T-helper 2 cell (primary cell): ENCODE measurements around the gene FCHO2.

Experiments used
- DNase-seq, 5 experiments: peaks; one replicate each; pipeline versions ENCODE4 v3.0.0 to v3.0.0-alpha.2; 2012 to 2022

FCHO2 gene

GRCh38 chr5:73115399-73116051, 159.7 kb downstream of the FCHO2 start:
- DNase-seq, result no peak

DNA sequence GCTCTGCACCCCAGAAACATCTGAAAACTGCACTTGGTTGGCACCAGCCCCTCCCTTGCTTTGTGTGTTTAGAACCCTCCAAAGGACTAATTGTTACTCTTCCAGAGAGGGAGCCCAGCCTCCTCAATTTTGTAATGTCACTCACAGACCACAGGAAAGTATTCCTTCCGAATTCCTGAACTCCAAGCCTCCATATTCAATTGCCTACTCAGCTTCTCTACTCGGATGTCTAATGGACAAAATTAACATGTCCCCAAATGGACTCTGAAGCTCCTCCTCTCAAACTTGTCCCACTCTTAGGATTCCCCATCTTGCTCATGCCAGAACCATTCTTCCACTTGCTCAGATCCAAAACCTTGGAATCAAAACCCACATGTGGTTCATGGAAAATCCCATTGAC, 160.7 kb downstream of the FCHO2 start:
- DNase-seq, result no peak

- no peak for DNase-seq
These were observed 161.4 kb downstream of the FCHO2 start for GRCh38 chr5:73117088-73117740.

DNA sequence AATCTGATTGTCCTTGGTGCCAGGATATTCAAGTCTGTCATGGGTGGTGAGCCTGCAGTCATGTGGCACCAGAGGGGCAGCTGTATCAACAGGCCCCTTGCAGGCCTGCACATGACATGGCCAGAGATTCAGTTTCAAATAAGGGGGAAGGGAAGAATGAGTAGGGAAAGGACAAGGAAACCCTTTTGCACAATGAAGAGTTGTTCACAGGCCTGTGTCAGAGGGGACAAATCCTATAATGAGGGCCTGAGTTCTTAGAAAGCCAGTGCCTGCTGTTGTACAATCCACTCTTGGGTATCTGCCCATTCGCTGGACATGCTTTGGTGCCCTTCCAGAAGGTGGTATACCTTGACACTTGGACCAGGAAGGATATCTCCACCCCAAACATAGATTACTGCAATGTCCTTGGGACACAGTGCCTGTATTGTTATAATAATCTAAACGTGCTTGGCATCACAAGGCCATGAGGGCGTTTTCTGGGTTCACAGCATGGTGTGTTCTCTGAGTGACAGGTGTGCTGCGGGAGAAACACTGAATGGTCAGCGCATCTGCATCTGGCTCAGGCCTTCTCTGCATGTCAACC, 162.6 kb downstream of the FCHO2 start:
- no peak for DNase-seq

- DNase-seq, result peak in 1 of 5 experiments; percentile 45
These were observed 163.8 kb downstream of the FCHO2 start for GRCh38 chr5:73119451-73120157.

DNA sequence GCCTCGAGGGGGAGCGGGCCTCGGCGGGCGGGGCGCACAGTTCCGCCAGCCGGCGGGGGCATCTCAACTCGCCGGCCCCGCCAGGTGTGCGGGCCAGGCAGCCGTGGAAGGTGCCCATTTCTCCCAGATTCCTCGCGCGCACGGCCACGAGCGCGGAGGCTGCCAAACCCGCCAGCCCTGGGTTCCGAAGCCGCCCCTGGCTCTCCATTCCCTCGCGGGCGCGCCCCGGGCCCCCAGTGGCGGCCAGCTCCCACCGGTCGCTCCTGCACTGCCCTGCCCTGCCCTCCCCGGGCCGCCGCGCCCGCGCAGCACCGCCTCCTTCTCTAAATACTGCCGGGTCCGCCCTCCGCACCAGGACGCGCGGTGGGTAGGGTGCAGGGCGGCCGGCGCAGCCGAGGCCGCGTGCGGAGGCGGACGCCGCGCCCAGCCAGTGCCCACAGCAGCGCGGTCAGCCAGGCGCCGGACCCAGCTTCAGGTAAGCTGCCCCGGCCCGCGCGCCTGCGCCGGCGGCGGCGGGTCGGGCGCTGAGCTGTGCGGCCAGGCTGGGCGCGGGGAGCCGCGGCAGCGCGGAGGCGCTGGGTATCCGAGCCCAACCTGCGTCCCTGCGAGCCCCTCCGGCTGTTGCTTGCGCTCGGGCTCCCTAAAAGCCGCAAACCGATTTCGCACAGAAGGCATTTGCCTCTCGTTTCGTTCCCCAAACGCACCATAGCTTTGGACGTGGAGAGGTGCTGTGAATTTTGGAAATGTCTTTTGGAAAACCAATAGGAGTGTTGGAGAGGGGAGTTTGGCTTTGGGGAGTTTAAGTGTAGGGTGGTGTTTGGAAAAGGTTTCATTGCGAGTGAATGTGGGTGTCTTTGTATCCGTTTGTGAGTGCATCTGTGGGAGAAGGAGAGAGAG, 164.6 kb downstream of the FCHO2 start, which contains the start of gene TMEM171:
TMEM171 (plus strand) TSS at position 354 of the 897 bp plus-strand sequence. CDS start 2,799 bp downstream, outside the sequence.
- DNase-seq, result peak in 1 of 5 experiments; percentile 31

DNA sequence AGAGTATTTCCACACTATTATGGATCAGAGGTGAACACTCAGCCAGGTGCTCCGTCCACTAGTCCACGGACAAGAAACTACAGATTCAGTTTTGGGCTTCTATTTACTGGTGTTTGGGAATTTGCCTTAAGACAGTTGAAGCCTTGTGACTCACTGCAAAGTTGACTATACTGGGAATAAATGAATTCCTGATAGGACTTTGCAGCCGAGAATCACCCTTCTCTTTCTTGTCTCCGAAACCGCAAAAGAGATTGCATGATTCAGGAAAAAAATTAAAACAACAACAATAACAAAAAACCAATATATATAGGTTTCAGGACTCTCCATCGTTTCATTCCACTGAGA, 165.2 kb downstream of the FCHO2 start:
- DNase-seq, result no peak

DNA sequence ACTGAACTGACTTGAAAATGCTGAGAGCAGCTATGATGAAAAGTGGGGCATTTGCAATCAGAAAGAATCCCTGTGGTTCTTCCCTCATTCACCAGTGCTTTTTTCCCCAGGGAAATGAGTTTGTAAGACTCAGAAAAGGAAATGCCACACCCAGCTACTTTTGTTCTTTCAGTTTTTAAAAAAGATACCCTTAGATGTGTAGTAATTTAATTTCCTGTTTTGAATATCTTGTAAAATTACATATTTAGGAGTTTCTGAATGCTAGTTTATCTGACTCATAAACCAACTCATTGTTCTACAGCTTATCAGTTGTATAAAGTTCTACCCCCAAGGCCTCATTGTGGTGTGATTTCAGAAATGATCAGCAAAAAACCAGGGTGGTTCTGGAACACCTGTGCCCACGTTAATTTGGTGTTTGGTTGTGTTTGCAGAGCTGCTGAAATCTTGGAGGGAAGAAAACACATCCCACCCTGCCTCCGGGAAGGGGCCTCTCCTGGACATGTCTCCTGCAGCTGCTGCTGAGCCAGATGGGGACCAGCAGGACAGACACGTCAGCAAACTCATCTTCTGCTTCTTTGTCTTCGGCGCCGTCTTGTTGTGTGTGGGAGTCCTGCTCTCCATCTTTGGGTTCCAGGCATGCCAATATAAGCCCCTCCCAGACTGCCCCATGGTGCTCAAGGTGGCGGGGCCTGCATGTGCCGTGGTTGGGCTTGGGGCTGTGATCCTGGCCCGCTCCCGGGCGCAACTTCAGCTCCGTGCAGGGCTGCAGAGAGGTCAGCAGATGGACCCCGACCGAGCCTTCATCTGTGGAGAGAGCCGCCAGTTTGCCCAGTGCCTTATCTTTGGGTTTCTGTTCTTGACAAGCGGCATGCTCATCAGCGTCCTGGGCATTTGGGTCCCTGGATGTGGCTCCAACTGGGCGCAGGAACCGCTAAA, 167.3 kb downstream of the FCHO2 start:
- DNase-seq, result no peak

DNA sequence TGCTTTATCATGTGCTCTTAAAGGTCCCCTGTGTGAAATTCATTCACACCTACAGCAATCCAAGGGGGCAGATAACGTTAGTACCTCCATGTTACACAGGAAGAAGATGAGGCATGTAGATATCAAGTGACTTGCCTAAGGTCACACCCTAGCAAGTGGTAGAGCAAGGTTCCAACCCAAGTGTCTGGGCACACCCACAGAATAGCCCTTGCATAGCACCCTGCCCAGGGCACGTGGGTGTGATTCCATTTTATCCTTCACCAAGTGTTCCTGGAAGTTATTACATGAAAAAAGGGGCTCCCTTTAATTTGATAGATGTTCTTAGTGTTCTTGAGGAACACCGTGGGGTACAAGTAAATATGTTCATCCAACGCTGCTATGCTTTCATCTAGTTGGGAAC, 169.4 kb downstream of the FCHO2 start:
- DNase-seq, result no peak

DNA sequence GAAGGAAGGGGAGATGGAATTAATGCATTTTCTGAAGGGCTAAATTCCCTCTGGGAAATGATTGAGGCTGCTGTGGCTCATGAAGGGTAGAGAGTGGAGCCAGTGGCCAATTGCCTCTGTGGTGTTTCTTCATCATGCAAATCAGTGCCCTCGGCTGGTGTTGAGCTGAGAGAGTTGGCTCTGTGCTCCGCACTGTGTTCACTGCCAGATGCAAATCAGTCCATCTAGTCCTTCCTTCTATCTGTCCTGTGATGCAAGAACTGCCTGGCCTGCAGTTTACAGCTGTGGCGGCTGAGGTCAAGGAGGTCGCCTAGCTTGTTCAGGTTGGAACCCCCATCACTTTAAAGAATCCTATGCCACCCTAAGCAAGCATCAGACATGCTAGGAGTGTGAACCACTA, 170.5 kb downstream of the FCHO2 start:
- DNase-seq, result no peak

GRCh38 chr5:73126957-73127356, 171.1 kb downstream of the FCHO2 start:
- no peak for DNase-seq

- no peak for DNase-seq
These were observed 173.3 kb downstream of the FCHO2 start for GRCh38 chr5:73129143-73129542.

- DNase-seq, result no peak
These were observed 175.0 kb downstream of the FCHO2 start for GRCh38 chr5:73130811-73131210.

DNA sequence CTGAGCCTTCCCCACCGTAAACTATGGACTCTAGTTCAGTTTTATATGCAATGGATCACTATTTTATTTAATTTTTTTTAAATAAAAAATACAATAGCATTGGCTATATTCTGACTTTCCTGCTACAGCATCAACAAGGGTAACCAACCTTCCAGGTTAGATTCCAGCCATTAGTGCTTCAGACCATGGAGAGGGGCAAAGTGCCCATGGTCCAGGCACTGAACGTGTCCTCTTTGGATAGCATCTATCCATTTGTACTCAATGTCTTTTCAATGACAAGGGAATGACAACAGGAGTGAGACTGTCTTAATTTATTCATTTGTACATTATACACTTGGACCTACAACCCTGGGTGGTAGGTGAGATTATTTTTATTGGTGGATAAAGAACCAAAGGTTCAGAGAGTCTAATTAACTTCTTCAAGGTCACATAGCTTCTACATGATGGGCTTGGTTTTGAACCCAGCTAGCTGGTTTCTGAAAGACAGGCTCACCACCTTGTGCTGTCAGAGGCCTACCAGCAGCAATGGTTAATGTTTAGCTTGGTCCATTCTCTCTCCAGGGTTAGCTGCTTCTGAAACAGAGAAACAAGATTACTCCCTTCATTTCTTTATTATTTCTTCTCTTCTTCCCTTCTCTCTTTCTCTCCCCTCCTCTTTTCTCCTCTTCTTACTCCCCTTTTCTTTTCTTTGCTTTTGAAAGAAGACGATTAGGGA, 176.0 kb downstream of the FCHO2 start:
- no peak for DNase-seq

- no peak for DNase-seq
These were observed 176.9 kb downstream of the FCHO2 start for GRCh38 chr5:73132759-73133158.

- no peak for DNase-seq
These were observed 179.2 kb downstream of the FCHO2 start for GRCh38 chr5:73135021-73135420.

- no peak for DNase-seq
These were observed 179.7 kb downstream of the FCHO2 start for GRCh38 chr5:73135429-73136054.

DNA sequence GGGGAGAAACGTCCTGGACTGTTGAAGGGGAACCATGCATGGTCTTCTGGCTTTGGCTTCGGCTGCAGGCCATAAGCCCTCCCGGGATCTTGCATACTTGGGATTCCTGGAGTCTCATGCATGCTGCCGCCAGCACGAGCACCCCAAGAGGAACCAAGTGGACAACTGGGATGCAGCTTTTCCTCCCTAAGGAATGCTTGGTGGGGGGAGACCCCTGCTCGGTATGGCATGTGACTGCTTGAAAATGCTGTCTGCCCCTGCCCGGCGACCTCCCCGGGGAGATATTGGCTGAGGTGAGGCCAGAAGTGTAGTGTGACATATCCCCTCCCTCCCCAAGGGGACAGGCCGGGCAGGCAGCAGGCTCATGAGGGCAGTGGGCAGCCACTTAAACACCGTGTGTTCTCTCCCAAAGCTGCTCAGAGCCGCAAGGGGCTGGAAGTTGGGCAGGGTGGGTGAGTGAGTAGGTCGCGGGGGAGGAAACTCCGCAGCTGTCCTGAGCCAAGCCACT, 180.3 kb downstream of the FCHO2 start:
- DNase-seq, result no peak

DNA sequence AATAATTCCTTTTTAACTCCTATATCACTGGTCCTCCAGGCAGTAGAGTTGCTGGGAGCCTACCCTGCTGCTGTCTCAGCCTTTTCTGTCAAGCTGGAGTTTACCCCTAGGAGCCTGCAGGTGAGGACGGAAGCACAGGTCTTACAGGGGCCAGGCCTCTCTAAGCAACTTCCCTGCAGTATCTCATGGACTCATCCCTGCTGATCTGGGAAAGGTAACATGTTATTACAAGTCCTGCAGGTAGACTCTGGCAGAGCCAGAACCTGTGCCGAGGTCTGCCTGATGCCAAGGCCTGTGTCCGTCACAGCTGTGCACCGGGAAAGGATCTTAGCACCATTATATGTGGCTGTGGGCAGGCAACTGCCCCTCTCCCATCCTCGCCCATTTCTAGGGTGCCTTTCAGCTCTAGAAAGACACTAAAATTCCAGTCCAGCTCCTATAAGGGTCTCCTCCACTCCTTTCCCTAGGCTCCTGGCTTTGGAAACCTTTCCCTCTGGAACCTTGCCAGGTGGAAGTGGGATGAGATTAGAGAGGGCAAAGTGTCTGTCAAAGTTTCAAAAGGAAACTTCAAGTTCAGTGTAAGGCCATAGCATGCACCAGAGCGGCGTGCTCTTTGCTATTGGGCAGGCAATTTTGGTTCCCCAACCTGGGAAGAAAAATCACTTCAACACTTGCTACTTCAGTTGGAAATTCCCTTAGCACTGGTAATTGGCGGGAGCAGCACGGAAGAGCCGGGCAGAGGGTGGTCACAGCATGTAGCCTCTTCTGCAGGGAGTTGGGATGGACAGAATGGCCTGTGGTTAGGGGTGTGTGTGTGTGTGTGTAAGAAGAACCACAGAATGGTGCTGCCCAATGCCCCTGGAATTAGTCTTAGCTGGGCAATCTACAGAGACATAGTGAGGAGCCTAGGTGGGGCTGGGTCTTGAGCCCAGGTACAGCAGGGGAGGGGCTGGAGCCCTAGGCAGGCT, 182.0 kb downstream of the FCHO2 start:
- no peak for DNase-seq
